ENCODE measurements around the gene CNTN1. TPM values are rescaled to one million over a fixed set of nuclear protein-coding genes. Genes with fewer than 3 reads are reported as not detected.
A peak's percentile ranks its signal among the peaks of the same experiment; 100 is the strongest.

Gene CNTN1
- total RNA-seq, 1 experiment from 2014 or later = not detected

- H3K4me3 Mint-ChIP-seq (ENCODE audit: unreplicated experiment) = no peak overlapping the region
- H3K27ac Mint-ChIP-seq (ENCODE audit: low read depth, unreplicated experiment) = no peak overlapping the region
- DNase-seq (ENCODE audit: unreplicated experiment) = no peak
- no peaks in the 10 kb centered on the region for H3K9me3 Mint-ChIP-seq (ENCODE audit: unreplicated experiment)
- peaks cover 32% of the 10 kb centered on the region for H3K27me3 Mint-ChIP-seq (ENCODE audit: insufficient read depth, unreplicated experiment)
- CTCF ChIA-PET = interaction anchor here (1.0 kb wide), 1 partner anchor 117 kb away, joined by 3 read pairs; no protein-coding TSS in a partner anchor
- H3K4me1 Mint-ChIP-seq (ENCODE audit: insufficient read depth, unreplicated experiment) = no peaks in the 10 kb centered on the region
- POLR2A ChIA-PET = no interaction called here
- intact Hi-C loops (cut with micrococcal nuclease) = no loop called here
- no peaks in the 10 kb centered on the region for H3K36me3 Mint-ChIP-seq (ENCODE audit: insufficient read depth, unreplicated experiment)
- no TSS peak for BruUV-seq (replicated peaks)
- no peak for TF ChIP-seq CTCF (IDR thresholded peaks at IDR 0.05; ENCODE audit: unreplicated experiment)
These were observed 46.6 kb downstream of the CNTN1 start for GRCh38 chr12:40738856-40739255.

GRCh38 chr12:40742041-40742440, 49.8 kb downstream of the CNTN1 start:
- Mint-ChIP-seq H3K27ac (ENCODE audit: low read depth, unreplicated experiment) (no peak overlapping the region), H3K27me3 (ENCODE audit: insufficient read depth, unreplicated experiment) (peaks cover 28% of the 10 kb centered on the region), H3K9me3 (ENCODE audit: unreplicated experiment) (no peaks in the 10 kb centered on the region), H3K36me3 (ENCODE audit: insufficient read depth, unreplicated experiment) (no peaks in the 10 kb centered on the region), H3K4me3 (ENCODE audit: unreplicated experiment) (no peak overlapping the region), H3K4me1 (ENCODE audit: insufficient read depth, unreplicated experiment) (no peaks in the 10 kb centered on the region)
- no peak for DNase-seq (ENCODE audit: unreplicated experiment)
- intact Hi-C loops (cut with micrococcal nuclease) = no loop called here
- BruUV-seq (replicated peaks) = no TSS peak
- TF ChIP-seq CTCF (IDR thresholded peaks at IDR 0.05; ENCODE audit: unreplicated experiment) = no peak
- CTCF ChIA-PET = no interaction called here
- POLR2A ChIA-PET = no interaction called here

DNA sequence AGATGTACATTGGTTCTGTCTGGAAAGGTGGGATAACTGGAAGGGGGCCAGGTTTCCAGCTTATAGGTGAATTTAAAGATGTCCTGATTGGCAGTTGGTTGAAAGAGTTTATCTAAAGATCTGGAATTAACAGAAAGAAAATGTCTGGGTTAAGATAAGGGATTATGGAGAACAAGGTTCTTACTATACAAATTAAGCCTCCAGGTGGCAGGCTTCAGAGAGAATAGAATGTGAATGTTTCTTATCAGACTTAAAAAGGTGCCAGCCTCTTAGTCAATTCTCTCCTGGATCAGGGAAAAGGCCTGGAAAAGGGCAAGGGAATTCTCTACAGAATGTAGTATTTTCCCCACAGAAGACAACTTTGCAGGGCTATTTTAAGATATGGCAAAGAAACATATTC, 53.1 kb downstream of the CNTN1 start:
- DNase-seq (ENCODE audit: unreplicated experiment) = peak; percentile 8
- ChIA-PET POLR2A (no interaction called here), CTCF (no interaction called here)
- Mint-ChIP-seq H3K27ac (ENCODE audit: low read depth, unreplicated experiment) (no peak overlapping the region), H3K4me3 (ENCODE audit: unreplicated experiment) (no peak overlapping the region), H3K27me3 (ENCODE audit: insufficient read depth, unreplicated experiment) (peaks cover 42% of the 10 kb centered on the region), H3K9me3 (ENCODE audit: unreplicated experiment) (no peaks in the 10 kb centered on the region), H3K36me3 (ENCODE audit: insufficient read depth, unreplicated experiment) (no peaks in the 10 kb centered on the region), H3K4me1 (ENCODE audit: insufficient read depth, unreplicated experiment) (no peaks in the 10 kb centered on the region)
- TF ChIP-seq CTCF (IDR thresholded peaks at IDR 0.05; ENCODE audit: unreplicated experiment) = no peak
- BruUV-seq (replicated peaks) = no TSS peak
- intact Hi-C loops (cut with micrococcal nuclease) = loop anchor here (2.0 kb wide), 1 partner anchor 175 kb away; no protein-coding TSS in a partner anchor

GRCh38 chr12:40749863-40750262, 57.6 kb downstream of the CNTN1 start:
- TF ChIP-seq CTCF (IDR thresholded peaks at IDR 0.05; ENCODE audit: unreplicated experiment) = no peak
- DNase-seq (ENCODE audit: unreplicated experiment) = no peak
- BruUV-seq (replicated peaks) = no TSS peak
- ChIA-PET POLR2A (no interaction called here), CTCF (no interaction called here)
- no peak overlapping the region for H3K4me3 Mint-ChIP-seq (ENCODE audit: unreplicated experiment)
- no peaks in the 10 kb centered on the region for H3K9me3 Mint-ChIP-seq (ENCODE audit: unreplicated experiment)
- no peaks in the 10 kb centered on the region for H3K36me3 Mint-ChIP-seq (ENCODE audit: insufficient read depth, unreplicated experiment)
- peaks cover 42% of the 10 kb centered on the region for H3K27me3 Mint-ChIP-seq (ENCODE audit: insufficient read depth, unreplicated experiment)
- no peak overlapping the region for H3K27ac Mint-ChIP-seq (ENCODE audit: low read depth, unreplicated experiment)
- intact Hi-C loops (cut with micrococcal nuclease) = no loop called here
- no peaks in the 10 kb centered on the region for H3K4me1 Mint-ChIP-seq (ENCODE audit: insufficient read depth, unreplicated experiment)
